Spinal cord (tissue), 10 donors: Measurements from ENCODE around the gene NLRP12. TPM values are rescaled to one million over a fixed set of nuclear protein-coding genes. Genes with fewer than 3 reads are reported as not detected.
A peak's percentile ranks its signal among the peaks of the same experiment; 100 is the strongest.
"Not testable (repeated sequence)": the region's sequence is repeated elsewhere in the genome, so short reads cannot be mapped to it uniquely, and the experiment has no call there.

Experiments used
- DNase-seq, 6 donors: peaks; one replicate each; pipeline versions ENCODE4 v3.0.0 to v3.0.0-alpha.2; 2013 to 2015; ENCODE audit warnings: low spot score in 6 of 6, low read depth in 4 of 6
- H3K27ac ChIP-seq: one replicate; pipeline ENCODE4 v1.5.1; 2013; ENCODE audit warnings: low read depth, low read length, control low read depth
- H3K27me3 ChIP-seq: one replicate; pipeline ENCODE4 v1.6.1; 2013; ENCODE audit warnings: low read length; ENCODE audit not compliant: control insufficient read depth, insufficient read depth
- H3K36me3 ChIP-seq: one replicate; pipeline ENCODE4 v1.6.1; 2013; ENCODE audit warnings: low read length; ENCODE audit not compliant: control insufficient read depth, insufficient read depth
- H3K4me1 ChIP-seq: one replicate; pipeline ENCODE4 v1.6.1; 2013; ENCODE audit warnings: low read length; ENCODE audit not compliant: control insufficient read depth, insufficient read depth
- H3K4me3 ChIP-seq: one replicate; pipeline ENCODE4 v1.5.1; 2013; ENCODE audit warnings: low read depth, low read length, control low read depth
- H3K9me3 ChIP-seq: one replicate; pipeline ENCODE4 v1.6.1; 2013; ENCODE audit warnings: low read length; ENCODE audit not compliant: control insufficient read depth, insufficient read depth
- WGBS: methylation state at CpG from one replicate; pipeline ENCODE4 v1.1.5; 2013; ENCODE audit warnings: missing lambda C conversion rate; ENCODE audit not compliant: insufficient coverage; 5-methylcytosine and 5-hydroxymethylcytosine counted together
- polyA plus RNA-seq, 2 donors: library from polyadenylated mRNA; unstranded; fragments of 120-200 nt; gene quantifications; one replicate each; pipeline ENCODE4 v1.2.1, GENCODE V29; 2013; ENCODE audit not compliant: insufficient read length in 2 of 2
- small RNA-seq: library from RNA; depleted of rRNA; stranded (forward); fragments of <200 nt; gene quantifications from one replicate; pipeline ENCODE3, GENCODE V24; 2014; ENCODE audit warnings: low replicate concordance
- total RNA-seq, 2 donors: library from RNA; depleted of rRNA in 1 of 2; stranded (reverse); fragments of 120-200 nt in 1 of 2; fragments of >200 nt in 1 of 2; gene quantifications; one replicate each; pipeline versions ENCODE4 v1.2.3 to v1.2.4, GENCODE V29; 2013 to 2014
- donor health status: healthy.

NLRP12 gene
- total and polyA plus RNA-seq, 4 donors = 0.11 to 0.99 (median 0.36) TPM; not detected in 1

GRCh38 chr19:53771144-53771543, 53.0 kb downstream of the NLRP12 start:
- H3K9me3 ChIP-seq = no peaks in the 10 kb centered on the region
- H3K4me1 ChIP-seq = no peaks in the 10 kb centered on the region
- H3K27ac ChIP-seq = no peak overlapping the region
- no peak overlapping the region for H3K4me3 ChIP-seq
- no peaks in the 10 kb centered on the region for H3K36me3 ChIP-seq
- no peaks in the 10 kb centered on the region for H3K27me3 ChIP-seq
- WGBS = 100% methylated on average over 1 of the region's 4 CpGs
- no peak for DNase-seq

DNA sequence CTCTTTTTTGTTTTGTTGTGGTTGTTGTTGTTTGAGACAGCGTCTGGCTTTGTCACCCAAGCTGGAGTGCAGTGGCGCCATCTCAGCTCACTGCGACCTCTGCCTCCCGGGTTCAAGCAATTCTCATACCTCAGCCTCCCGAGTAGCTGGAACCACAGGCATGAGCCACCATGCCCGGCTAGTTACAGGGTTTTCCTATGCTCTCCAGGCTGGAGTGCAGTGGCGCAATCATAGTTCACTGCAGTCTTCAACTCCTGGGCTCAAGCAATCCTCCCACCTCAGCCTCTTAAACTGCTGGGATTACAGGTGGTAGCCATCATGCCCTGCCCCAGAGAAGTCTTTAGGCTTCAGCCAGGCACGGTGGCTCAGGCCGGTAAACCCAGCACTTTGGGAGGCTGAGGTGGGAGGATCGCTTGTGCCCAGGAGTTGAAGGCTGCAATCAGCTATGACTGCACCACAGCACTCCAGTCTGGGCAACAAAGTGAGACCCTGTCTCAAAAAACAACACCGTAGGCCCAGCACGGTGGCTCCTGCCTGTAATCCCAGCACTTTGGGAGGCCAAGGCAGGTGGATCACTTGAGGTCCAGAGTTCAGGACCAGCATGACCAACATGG, 54.3 kb downstream of the NLRP12 start:
- not testable (repeated sequence) for H3K36me3 ChIP-seq, H3K27me3 ChIP-seq, H3K27ac ChIP-seq, H3K4me3 ChIP-seq, H3K4me1 ChIP-seq, H3K9me3 ChIP-seq, DNase-seq
- WGBS = 90% methylated on average over 11 of the region's 12 CpGs

- H3K27ac ChIP-seq = no peak overlapping the region
- no peak overlapping the region for H3K4me3 ChIP-seq
- H3K36me3 ChIP-seq = no peaks in the 10 kb centered on the region
- DNase-seq = no peak
- no peaks in the 10 kb centered on the region for H3K4me1 ChIP-seq
- 93% methylated on average over 26 of the region's 27 CpGs for WGBS
- no peaks in the 10 kb centered on the region for H3K27me3 ChIP-seq
- H3K9me3 ChIP-seq = no peaks in the 10 kb centered on the region
Measured at GRCh38 chr19:53768401-53768800, 55.7 kb downstream of the NLRP12 start.

- WGBS = 100% methylated on average over 1 of the region's 2 CpGs
- H3K9me3 ChIP-seq, DNase-seq, H3K4me3 ChIP-seq, H3K27me3 ChIP-seq, H3K27ac ChIP-seq, H3K36me3 ChIP-seq, H3K4me1 ChIP-seq: not testable (repeated sequence)
Measured at GRCh38 chr19:53758991-53759390, 65.1 kb downstream of the NLRP12 start.

Small RNAs within 50 kb of the gene (small RNA-seq; reads per million reads assigned to genes)
- not detected for gene AC008753.1
- not detected for gene MIR1283-2
- gene MIR371A = not detected
- gene MIR372 = not detected
- 0.39 reads per million, percentile 44 among the genes with 10 or more reads in this experiment for gene MIR373
- not detected for gene MIR516A1
- gene MIR516A2 = not detected
- gene MIR519A1 = not detected
- gene MIR521-1 = not detected
- gene MIR527 = not detected
- not detected for gene RNU6-1041P
- not detected for gene RNU6-165P
- gene RNU6-751P = not detected
- not detected for gene RNU6-982P

Other genes with a start within 250 kb of the NLRP12 start
- not detected for gene DPRX, start 192.3 kb downstream of the NLRP12 start, total RNA-seq
- not detected for gene DPRX, start 192.3 kb downstream of the NLRP12 start, polyA plus RNA-seq
- gene MYADM, start 43.6 kb upstream of the NLRP12 start, total RNA-seq = 10 to 100 TPM; 18.2 to 18.7 TPM
- gene MYADM, start 43.6 kb upstream of the NLRP12 start, polyA plus RNA-seq = 10 to 100 TPM; 54.5 to 80.3 TPM
- 1 to 10 TPM; 1.0 to 2.9 TPM for gene PRKCG, start 57.9 kb upstream of the NLRP12 start, total RNA-seq
- gene PRKCG, start 57.9 kb upstream of the NLRP12 start, polyA plus RNA-seq = 1 to 10 TPM; 5.2 to 7.5 TPM
- 1 to 10 TPM; 5.1 to 9.7 TPM for gene CACNG7, start 85.0 kb upstream of the NLRP12 start, total RNA-seq
- gene CACNG7, start 85.0 kb upstream of the NLRP12 start, polyA plus RNA-seq = 100 to 1,000 TPM; 129 to 139 TPM
- 1 to 10 TPM; 1.2 to 4.4 TPM for gene CACNG8, start 138.6 kb upstream of the NLRP12 start, total RNA-seq
- gene CACNG8, start 138.6 kb upstream of the NLRP12 start, polyA plus RNA-seq = 10 to 100 TPM; 17.8 to 23.9 TPM
- gene CACNG6, start 167.3 kb upstream of the NLRP12 start, total RNA-seq = under 1 TPM; 0.20 to 0.94 TPM
- 1 to 10 TPM; 2.3 to 2.4 TPM for gene CACNG6, start 167.3 kb upstream of the NLRP12 start, polyA plus RNA-seq
- gene VSTM1, start 239.6 kb upstream of the NLRP12 start, total RNA-seq = 1 to 10 TPM in 1 of 2 donors, under 1 TPM in 1; 0.28 to 1.8 TPM
- 1 to 10 TPM in 1 of 2 donors, under 1 TPM in 1; 0.41 to 1.1 TPM for gene VSTM1, start 239.6 kb upstream of the NLRP12 start, polyA plus RNA-seq